ENCODE measurements around the gene ZNF423.

Gene ZNF423

GRCh38 chr16:49788572-49788971, 67.3 kb downstream of the ZNF423 start:
- Histone ChIP-seq H3K27ac (peak overlapping the region; percentile 66 to 74), H3K36me3 (no peaks in the 10 kb centered on the region), H3K9me3 (no peaks in the 10 kb centered on the region), H3K27me3 (no peaks in the 10 kb centered on the region), H3K4me1 (peaks cover 0 to 41% (median 28%) of the 10 kb centered on the region in 4 donors), H3K4me3 (no peak overlapping the region)
- peak in 1 of 2 donors; percentile 81 for DNase-seq
- TF ChIP-seq CTCF (IDR thresholded peaks at IDR 0.05) = no peak
- intact Hi-C loops (cut with DNase I; ENCODE audit: low total_unique reads) = loop anchor here (5.0 kb wide), 2 partner anchors 44 to 69 kb away; partner anchors contain the start of gene ZNF423

GRCh38 chr16:49786926-49787557, 68.9 kb downstream of the ZNF423 start:
- intact Hi-C loops (cut with DNase I; ENCODE audit: low total_unique reads) = loop anchor here (5.0 kb wide), 2 partner anchors 45 to 70 kb away; partner anchors contain the start of gene ZNF423

GRCh38 chr16:49785970-49786369, 69.9 kb downstream of the ZNF423 start:
- Histone ChIP-seq H3K9me3 (no peaks in the 10 kb centered on the region), H3K4me1 (peaks cover 0 to 41% (median 28%) of the 10 kb centered on the region in 4 donors), H3K36me3 (no peaks in the 10 kb centered on the region), H3K27me3 (no peaks in the 10 kb centered on the region), H3K27ac (peak overlapping the region in 1 of 2 donors; percentile 16), H3K4me3 (no peak overlapping the region)
- TF ChIP-seq CTCF (IDR thresholded peaks at IDR 0.05) = no peak
- no peak for DNase-seq
- intact Hi-C loops (cut with DNase I; ENCODE audit: low total_unique reads) = loop anchor here (5.0 kb wide), 2 partner anchors 46 to 71 kb away; partner anchors contain the start of gene ZNF423

More at GRCh38 chr16:49786926-49787557, 68.9 kb downstream of the ZNF423 start:
- Histone ChIP-seq H3K9me3 (no peaks in the 10 kb centered on the region), H3K4me1 (peaks cover 0 to 41% (median 28%) of the 10 kb centered on the region in 4 donors), H3K27ac (peak overlapping the region in 1 of 2 donors; percentile 74), H3K4me3 (no peak overlapping the region), H3K36me3 (no peaks in the 10 kb centered on the region), H3K27me3 (no peaks in the 10 kb centered on the region)
- no peak for DNase-seq
- TF ChIP-seq CTCF (IDR thresholded peaks at IDR 0.05) = no peak

- H3K27ac ChIP-seq = no peak overlapping the region
- no peaks in the 10 kb centered on the region for H3K27me3 ChIP-seq
- intact Hi-C loops (cut with DNase I; ENCODE audit: low total_unique reads) = no loop called here
- no peak for TF ChIP-seq CTCF (IDR thresholded peaks at IDR 0.05)
- no peak for DNase-seq
- no peaks in the 10 kb centered on the region for H3K9me3 ChIP-seq
- no peaks in the 10 kb centered on the region for H3K36me3 ChIP-seq
- H3K4me3 ChIP-seq = no peak overlapping the region
- peaks cover 0 to 15% (median 9%) of the 10 kb centered on the region in 4 donors for H3K4me1 ChIP-seq
These were observed 73.5 kb downstream of the ZNF423 start for GRCh38 chr16:49782405-49782804.

GRCh38 chr16:49781401-49781800, 74.5 kb downstream of the ZNF423 start:
- Histone ChIP-seq H3K36me3 (no peaks in the 10 kb centered on the region), H3K9me3 (no peaks in the 10 kb centered on the region), H3K4me3 (no peak overlapping the region), H3K27ac (no peak overlapping the region), H3K27me3 (no peaks in the 10 kb centered on the region), H3K4me1 (peaks cover 0 to 8% (median 4%) of the 10 kb centered on the region in 4 donors)
- intact Hi-C loops (cut with DNase I; ENCODE audit: low total_unique reads) = no loop called here
- TF ChIP-seq CTCF (IDR thresholded peaks at IDR 0.05) = no peak
- no peak for DNase-seq

Measured in tibial artery (tissue), 4 donors.